GM21423 (cell line): ENCODE data around the gene TMEM59.
"Not testable (repeated sequence)": the region's sequence is repeated elsewhere in the genome, so short reads cannot be mapped to it uniquely, and the experiment has no call there.

Experiments
- ATAC-seq: cut with Tn5 transposase; IDR thresholded peaks from one replicate; pipeline ENCODE4 v1.9.1; 2021; ENCODE audit warnings: mild to moderate bottlenecking, moderate library complexity; ENCODE audit not compliant: unreplicated experiment

The TMEM59 gene

DNA sequence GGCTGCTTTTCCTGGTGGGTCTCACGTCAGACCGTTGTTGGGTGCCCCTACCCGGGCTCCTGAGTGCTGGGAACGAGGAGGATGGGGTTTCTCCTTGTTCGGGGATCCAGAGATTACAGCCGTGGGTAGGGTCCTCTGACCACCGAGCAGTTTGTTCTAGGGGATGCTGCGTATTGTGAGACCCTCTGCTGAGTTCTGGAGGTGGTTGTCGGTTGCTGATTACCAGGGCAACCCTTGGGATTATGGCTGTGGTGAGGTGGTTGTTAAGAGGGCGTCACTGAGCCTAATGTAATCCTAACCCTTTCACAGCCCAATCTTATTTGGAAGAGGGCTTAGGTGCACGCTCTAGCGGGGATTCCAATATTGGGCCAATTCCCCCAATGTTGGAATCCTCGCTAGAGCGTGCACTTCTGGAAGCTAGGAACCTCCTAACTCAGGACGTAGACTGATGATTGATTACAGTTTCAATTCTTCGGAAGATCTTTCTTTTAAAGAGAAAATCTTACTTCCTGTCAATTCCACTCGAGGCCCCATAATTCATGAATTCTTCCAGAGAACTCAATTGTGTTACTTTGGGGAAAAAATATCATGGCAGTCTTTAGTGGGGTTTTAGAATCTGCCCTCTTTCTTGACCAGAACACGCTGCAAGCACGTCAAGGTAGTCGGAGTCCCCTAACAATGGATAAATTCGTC is 887 bp upstream of the TMEM59 start:
- no peak for ATAC-seq

- no peak for ATAC-seq
These were observed 522 bp downstream of the TMEM59 start for GRCh38 chr1:54052431-54052933.

GRCh38 chr1:54051933-54052430 is 1.0 kb downstream of the TMEM59 start:
- no peak for ATAC-seq

- ATAC-seq = not testable (repeated sequence)
These were observed 2.6 kb downstream of the TMEM59 start for GRCh38 chr1:54050435-54050834.

DNA sequence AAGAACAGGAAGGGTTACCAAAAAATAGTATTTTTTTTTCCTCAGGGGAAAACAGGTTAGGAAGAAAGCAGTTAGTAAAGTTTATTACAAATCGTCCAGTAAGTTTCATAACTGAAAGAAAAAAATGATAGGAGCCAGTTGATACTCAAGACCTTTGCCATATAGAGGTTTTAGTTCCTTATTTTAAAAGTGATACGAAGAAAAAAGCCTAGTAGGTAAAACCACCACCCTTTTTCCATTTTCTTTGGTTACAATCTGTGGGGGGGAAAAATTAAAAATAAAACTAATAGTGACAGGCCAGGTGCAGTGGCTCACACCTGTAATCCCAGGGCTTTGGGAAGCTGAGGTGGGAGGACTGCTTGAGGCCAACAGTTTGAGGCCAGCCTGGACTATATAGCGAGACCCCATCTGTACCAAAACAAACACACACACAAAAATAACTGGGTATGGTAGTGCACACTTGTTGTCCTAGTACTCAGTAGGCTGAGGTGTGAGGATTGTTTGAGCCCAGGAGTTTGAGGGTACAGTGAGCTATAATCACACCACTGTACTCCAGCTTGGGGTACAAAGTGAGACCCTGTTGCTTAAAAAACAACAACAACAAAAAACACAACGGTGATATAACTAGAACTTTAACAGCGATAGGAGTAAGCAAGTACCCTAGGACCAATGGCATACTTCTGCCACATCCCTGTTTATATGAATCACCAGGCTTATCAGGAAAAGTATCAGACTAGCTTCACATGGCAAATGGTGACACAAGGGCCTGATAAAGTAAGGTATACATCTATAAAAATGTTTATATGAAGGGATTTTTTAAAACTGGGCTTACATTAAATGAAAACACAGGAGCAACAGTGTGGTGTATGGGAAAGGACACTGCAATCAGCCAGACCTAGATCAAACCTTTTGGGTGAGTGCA is 5.4 kb downstream of the TMEM59 start:
- no peak for ATAC-seq

- no peak for ATAC-seq
These were observed 6.2 kb downstream of the TMEM59 start for GRCh38 chr1:54046671-54047383.

DNA sequence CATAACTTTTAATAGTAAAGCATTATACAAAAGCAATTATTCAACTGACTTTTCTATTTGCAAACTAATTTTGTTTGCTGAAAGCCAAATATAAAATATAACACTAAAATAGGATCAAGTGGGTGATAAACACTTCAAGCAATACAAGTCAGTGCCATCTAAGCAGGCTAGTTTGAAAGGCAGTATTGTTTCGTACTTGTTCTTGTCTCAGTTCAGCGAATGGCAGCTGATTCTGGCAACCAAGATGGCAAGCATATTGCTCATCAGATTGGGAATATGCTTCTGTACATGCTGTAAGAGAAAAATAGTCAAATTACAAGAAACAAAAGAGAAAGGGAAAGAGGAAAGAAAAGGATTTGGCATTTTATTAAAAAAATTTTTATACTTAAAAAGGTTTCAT is 7.5 kb downstream of the TMEM59 start:
- no peak for ATAC-seq

DNA sequence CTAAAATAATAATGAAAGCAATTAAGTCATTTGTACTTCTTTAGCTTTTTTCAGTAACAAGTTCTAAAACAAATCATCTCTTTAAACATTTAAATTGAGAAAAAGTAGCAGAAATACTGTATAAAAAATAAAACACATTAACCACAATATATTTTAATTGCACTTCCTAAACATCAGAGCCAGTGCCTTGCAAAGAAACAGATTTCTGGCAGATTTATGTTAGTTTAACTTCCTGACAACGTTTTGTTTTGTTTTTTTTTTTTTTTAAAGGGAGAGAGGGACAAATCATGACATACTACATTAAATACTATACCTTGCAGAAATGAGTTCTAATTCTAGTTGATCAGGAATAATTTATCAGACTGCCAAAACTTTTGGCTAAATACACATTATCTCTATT is 11.2 kb downstream of the TMEM59 start:
- ATAC-seq = no peak

DNA sequence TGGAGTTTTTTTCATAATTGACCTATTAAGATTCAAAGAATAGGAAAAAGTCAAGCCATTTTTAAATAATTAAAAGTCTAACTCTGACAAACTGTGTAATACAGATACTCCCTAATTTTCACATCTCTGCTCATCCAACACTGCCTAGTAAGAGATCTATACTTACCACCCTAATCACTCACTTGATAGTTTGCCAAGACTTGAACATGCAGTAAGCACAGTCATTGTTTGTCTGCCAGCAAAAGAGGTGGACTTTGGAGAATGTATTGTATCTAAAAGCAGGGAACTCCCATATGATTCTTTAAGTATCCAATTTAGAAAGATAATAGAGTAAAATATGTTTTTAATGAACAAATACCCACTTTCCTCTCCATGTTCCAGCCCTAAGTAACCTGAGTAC is 15.5 kb downstream of the TMEM59 start:
- ATAC-seq = no peak

DNA sequence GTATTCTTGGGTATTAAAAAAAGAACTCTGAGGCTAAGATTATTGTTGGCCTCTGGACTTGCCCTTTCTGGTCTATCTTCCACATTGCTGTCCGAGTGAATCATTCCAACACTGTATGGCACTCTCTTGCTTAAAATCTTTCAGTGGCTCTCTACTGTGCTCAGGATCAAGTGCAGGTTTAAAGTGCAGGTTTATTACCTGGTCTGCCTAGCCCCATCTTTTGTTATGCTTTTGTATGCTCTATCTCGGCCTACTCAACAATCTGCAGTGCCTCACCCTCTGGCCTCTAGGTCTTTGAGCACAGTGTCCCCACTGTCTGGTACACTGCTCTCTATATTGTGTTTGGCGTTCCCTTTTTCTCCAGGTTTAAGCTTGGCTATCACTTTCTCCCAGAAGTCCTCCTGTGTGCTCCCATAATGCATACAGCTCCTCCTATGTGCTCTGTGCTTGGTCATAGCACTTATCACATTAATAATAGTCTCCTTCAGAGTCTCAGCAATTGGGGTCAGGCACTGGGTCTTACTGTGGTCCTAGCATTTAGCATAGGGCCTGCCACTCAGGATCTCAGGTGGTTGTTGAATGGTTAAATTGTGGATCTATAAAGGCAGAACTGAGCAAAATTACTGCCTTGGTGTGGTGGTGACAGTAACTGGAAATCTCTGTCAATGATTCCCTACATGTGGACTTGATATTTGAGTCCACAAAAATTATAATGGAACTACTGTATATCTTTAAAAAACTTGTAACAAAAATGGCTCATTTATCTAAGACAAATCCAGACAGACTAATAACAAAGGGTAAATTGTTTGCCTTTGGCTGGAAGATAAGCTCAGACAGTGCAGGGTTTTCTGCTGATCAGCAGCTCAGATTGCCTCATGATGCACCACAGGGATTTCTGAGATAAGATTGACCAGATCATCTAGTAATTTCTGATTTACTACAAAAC is 24.4 kb downstream of the TMEM59 start:
- ATAC-seq = no peak

DNA sequence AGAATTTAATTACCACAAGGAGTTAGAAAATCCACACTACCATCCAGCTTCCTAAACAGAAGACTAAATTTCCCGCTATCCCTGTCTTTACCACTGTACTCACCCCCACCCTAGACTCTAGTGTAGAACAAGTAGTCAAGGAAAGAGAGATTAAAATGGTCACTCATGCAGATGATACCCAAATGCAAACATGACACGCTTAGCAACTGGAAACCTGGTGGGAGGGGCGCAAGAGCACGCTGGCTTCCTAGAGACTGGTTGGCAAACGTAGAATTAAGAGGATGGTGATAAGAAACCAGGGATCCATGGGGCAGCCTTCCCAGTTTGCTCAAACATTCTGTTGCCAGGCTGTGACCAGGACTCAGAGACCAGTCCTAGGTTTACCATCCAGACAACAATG is 25.2 kb downstream of the TMEM59 start:
- ATAC-seq = no peak

DNA sequence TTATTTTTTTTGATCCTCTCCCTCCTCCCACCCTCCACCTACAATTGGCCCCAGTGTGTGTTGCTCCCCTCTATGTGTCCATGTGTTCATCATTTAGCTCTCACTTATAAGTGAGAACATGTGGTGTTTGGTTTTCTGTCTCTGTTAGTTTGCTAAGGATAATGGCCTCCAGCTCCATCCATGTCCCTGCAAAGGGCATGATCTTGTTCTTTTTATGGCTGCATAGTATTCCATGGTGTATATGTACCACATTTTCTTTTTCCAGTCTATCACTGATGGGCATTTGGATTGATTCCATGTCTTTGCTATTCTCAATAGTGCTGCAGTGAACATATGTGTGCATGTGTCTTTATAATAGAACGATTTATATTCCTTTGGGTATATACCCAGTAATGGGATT is 28.2 kb downstream of the TMEM59 start:
- not testable (repeated sequence) for ATAC-seq

DNA sequence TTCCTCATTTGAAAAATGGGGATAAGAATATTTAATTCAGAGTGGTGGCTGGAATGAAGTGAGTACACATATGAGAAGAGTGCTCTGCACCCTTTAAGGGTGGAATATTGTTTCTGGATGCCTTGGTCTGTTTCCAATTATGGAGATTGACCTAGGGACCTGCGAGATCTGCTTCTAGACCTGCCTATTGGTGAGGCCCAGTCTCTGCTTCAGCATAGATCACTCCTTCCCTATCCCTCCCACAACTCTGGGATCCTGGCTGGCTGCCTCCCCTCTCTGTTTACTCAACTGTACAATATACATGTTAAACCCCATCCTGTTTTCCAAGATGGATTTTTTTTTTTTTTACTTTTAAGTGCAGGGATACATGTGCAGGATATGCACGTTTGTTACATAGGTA is 28.6 kb downstream of the TMEM59 start:
- ATAC-seq = no peak

DNA sequence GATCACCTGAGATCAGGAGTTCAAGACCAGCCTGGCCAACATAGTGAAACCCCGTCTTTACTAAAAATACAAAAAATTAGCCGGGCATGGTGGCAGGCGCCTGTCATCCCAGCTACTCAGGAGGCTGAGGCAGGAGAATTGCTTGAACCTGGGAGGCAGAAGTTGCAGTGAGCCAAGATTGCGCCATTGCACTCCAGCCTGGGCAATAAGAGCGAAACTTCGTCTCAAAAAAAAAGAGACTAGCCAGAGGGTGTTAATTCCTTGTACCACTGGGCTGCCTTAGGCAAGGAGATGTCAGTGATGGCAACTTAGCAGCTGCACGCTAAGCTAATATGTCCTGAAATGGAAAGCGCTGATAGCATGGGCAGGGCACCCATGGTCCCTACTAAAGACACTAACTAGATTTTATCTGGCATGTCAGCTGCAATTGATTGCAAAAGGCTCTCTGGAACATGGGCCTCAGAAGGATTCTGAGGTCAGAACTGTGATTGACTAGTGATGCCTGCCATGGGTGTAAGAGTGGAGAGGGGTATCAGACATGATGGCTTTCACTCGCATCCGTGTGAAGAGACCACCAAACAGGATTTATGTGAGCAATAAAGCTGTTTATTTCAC is 33.3 kb downstream of the TMEM59 start:
- not testable (repeated sequence) for ATAC-seq

- ATAC-seq = no peak
These were observed 34.4 kb downstream of the TMEM59 start for GRCh38 chr1:54018635-54019034.

GRCh38 chr1:54017979-54018378 is 35.0 kb downstream of the TMEM59 start, which contains the start of gene LDLRAD1:
TSS of gene LDLRAD1 (minus strand) at chr1:54018186. CDS start at chr1:54018112, 74 bp downstream.
- no peak for ATAC-seq

GRCh38 chr1:54016343-54017282 is 36.4 kb downstream of the TMEM59 start:
- ATAC-seq = no peak

- no peak for ATAC-seq
These were observed 38.9 kb downstream of the TMEM59 start for GRCh38 chr1:54014009-54014629.
